OCI-LY3 (cell line): ENCODE results near the gene AGRN.

Source experiments
- H2AFZ ChIP-seq: fragments of 200-600, 300-600 bp; shearing (Covaris generic); 2 replicates; pipeline ENCODE4 v1.6.0; 2014; ENCODE audit warnings: antibody characterized with exemption, low read depth, low read length
- H3K27ac ChIP-seq: fragments of 200-600, 300-600 bp; sonication (generic); 2 replicates; pipeline ENCODE4 v1.5.1; 2014; ENCODE audit warnings: mild to moderate bottlenecking, low read length, moderate library complexity, mixed read lengths
- H3K27me3 ChIP-seq: fragments of 200-600, 300-600 bp; sonication (generic); 2 replicates; pipeline ENCODE4 v1.6.1; 2014; ENCODE audit warnings: low read depth, low read length, mixed read lengths
- H3K36me3 ChIP-seq: fragments of 200-600, 300-600 bp; sonication (generic); replicated peaks from 2 replicates; pipeline ENCODE3; 2014; ENCODE audit warnings: low read depth, low read length, mixed read lengths
- H3K4me1 ChIP-seq: fragments of 300-600, 200-600 bp; sonication (generic); 2 replicates; pipeline ENCODE4 v1.6.1; 2014; ENCODE audit warnings: low read length, mixed read lengths
- H3K4me2 ChIP-seq: fragments of 200-600, 300-600 bp; sonication (generic); 2 replicates; pipeline ENCODE4 v1.6.1; 2014; ENCODE audit warnings: low read length, mixed read lengths
- H3K4me3 ChIP-seq: fragments of 300-600, 200-600 bp; sonication (generic); 2 replicates; pipeline ENCODE4 v1.5.1; 2014; ENCODE audit warnings: antibody characterized with exemption, mild to moderate bottlenecking, low read length, moderate library complexity
- H3K79me2 ChIP-seq: fragments of 300-600, 200-600 bp; shearing (Covaris generic); 2 replicates; pipeline ENCODE4 v1.6.1; 2014; ENCODE audit warnings: mild to moderate bottlenecking, low read length, mixed read lengths
- H3K9ac ChIP-seq: fragments of 300-600, 200-600 bp; shearing (Covaris generic); 2 replicates; pipeline ENCODE4 v1.6.0; 2014; ENCODE audit warnings: mild to moderate bottlenecking, low read length, moderate library complexity
- H3K9me3 ChIP-seq: fragments of 200-600, 300-600 bp; shearing (Covaris generic); 2 replicates; pipeline ENCODE4 v1.6.1; 2014; ENCODE audit warnings: low read length, mixed read lengths; ENCODE audit not compliant: insufficient read depth
- H4K20me1 ChIP-seq: fragments of 200-600, 300-600 bp; sonication (generic); 2 replicates; pipeline ENCODE4 v1.6.1; 2016; ENCODE audit warnings: low read length, mixed read lengths; ENCODE audit not compliant: insufficient read depth
- EZH2phosphoT487 ChIP-seq: fragments of 200-600 bp; shearing (Covaris generic); IDR thresholded peaks from 2 replicates; pipeline ENCODE4 v1.6.1; 2018; ENCODE audit warnings: antibody characterized with exemption, mixed run types, low read depth
- TF ChIP-seq, protein P1 (sequence below): fragments of 200-600, 300-600 bp; sonication (generic); IDR thresholded peaks from 2 replicates; pipeline ENCODE4 v1.5.1; 2014; ENCODE audit warnings: antibody characterized with exemption, low read length, low read depth

Gene AGRN

DNA sequence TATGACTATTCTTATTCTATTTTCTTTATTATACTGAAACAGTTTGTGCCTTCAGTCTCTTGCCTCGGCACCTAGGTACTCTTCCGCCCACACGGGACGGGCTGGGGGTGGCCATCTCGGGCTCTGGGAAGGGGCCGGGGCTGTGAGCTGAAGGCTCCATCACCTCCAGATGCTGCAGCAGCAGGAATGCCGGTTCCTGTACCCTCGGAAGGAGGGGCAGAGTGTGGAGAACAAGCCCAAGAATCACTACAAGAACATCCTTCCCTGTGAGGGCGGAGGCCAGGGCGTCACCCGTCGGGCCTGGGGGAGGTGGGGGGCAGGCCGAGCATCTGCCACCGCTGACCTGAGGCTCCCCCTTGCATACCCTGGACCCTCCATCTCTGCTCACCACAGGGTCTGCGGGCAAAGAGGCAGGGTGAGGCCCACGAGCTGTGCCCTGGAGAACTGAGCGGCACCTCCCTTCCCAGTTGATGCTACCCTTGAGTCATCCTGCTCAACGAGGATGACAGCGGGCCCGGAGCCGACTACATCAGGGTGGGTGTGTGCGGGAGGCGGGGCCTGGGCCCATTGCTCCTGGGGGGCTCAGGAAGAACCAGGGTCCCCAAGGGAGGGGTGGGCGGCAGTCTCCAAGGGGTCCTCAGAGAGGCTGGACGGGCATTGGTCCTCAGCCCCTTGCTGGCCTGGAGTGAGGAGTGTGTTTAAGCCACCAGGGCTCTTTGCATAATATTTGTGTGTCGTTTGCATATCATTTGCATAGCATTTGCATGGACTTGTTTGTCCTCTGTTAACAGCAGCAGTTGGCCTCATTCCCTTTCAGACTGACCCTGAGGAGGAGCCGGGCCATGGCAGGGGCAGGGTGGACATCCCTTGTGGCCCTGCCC, 46.7 kb downstream of the AGRN start:
- H3K79me2 ChIP-seq = no peaks in the 10 kb centered on the region
- H3K4me1 ChIP-seq = peaks cover 26% of the 10 kb centered on the region
- H3K27ac ChIP-seq = no peak overlapping the region
- peaks cover 27% of the 10 kb centered on the region for H3K27me3 ChIP-seq
- no peaks in the 10 kb centered on the region for H4K20me1 ChIP-seq
- no peaks in the 10 kb centered on the region for H3K9me3 ChIP-seq
- no peak overlapping the region for H3K4me2 ChIP-seq
- no peak overlapping the region for H3K4me3 ChIP-seq
- H3K9ac ChIP-seq = no peak overlapping the region
- TF ChIP-seq EZH2phosphoT487 = no peak
- TF ChIP-seq, protein P1, sequence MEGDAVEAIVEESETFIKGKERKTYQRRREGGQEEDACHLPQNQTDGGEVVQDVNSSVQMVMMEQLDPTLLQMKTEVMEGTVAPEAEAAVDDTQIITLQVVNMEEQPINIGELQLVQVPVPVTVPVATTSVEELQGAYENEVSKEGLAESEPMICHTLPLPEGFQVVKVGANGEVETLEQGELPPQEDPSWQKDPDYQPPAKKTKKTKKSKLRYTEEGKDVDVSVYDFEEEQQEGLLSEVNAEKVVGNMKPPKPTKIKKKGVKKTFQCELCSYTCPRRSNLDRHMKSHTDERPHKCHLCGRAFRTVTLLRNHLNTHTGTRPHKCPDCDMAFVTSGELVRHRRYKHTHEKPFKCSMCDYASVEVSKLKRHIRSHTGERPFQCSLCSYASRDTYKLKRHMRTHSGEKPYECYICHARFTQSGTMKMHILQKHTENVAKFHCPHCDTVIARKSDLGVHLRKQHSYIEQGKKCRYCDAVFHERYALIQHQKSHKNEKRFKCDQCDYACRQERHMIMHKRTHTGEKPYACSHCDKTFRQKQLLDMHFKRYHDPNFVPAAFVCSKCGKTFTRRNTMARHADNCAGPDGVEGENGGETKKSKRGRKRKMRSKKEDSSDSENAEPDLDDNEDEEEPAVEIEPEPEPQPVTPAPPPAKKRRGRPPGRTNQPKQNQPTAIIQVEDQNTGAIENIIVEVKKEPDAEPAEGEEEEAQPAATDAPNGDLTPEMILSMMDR = no peak
- no peak overlapping the region for H2AFZ ChIP-seq
- no peaks in the 10 kb centered on the region for H3K36me3 ChIP-seq

DNA sequence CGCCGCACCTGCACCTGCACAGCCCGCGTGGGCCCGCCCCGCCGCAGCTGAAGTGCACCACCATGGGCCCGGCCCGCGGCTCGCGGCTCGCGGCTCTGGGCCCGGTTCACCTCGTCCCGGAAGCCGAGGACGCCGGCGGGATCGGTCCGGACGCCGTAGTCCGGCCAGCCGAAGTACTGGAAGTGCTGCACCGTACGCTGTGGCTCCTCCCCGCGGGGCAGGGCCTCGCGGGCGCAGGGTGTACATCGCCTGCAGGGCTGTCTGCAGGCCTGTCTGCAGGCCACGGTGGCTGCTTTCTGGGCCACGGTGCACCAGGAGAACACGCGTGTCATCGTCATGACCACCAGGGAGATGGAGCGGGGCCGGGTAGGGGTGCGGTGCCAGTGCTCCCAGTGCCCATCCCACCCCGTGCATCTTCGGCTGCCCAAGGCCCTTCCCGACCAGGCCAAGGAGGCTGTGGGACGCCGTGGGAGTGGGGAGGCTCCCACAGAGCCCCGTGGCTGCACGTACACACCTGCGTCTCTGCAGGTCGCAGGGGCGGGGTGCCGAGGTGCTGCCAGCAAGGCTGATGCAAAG, 47.5 kb downstream of the AGRN start:
- Histone ChIP-seq H2AFZ (no peak overlapping the region), H3K27me3 (peaks cover 22% of the 10 kb centered on the region), H3K4me1 (peaks cover 26% of the 10 kb centered on the region), H3K4me2 (no peak overlapping the region), H3K9me3 (no peaks in the 10 kb centered on the region), H4K20me1 (no peaks in the 10 kb centered on the region), H3K4me3 (no peak overlapping the region), H3K27ac (no peak overlapping the region), H3K9ac (no peak overlapping the region), H3K36me3 (no peaks in the 10 kb centered on the region), H3K79me2 (no peaks in the 10 kb centered on the region)
- TF ChIP-seq EZH2phosphoT487 = no peak
- TF ChIP-seq, protein P1 = no peak

DNA sequence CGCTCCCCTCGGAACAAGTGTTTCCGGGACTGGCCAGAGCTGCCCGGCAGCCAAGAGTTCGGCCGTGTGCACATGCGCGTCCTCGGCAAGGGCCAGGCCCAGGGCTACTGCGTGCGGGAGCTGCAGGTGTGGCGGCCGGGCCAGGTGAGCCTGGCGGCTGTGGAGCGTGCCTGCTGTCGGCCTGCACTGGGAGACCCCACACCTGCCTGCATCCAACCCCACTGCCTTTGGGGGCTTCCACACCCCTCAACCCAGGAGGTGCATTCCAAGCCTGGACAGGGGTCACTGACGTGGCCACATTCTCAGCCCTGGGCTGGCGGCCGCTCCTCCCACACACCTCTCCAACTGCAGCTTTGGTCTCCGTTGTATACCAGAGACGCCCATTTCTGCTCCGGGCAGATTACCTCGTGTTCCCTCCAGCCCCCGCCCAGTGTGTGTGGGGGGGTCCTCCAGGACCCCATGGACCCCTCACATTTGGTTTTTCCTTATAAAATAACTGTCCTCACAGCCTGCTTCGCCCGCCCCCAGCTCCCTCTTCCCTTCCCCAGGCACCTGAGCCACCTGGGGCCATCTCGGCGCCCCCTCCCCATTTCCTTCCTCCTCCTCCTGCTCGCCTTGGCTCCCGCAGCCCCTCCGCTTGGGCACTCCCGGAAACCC, 48.1 kb downstream of the AGRN start:
- Histone ChIP-seq H3K36me3 (no peaks in the 10 kb centered on the region), H3K27ac (no peak overlapping the region), H3K4me2 (no peak overlapping the region), H3K9me3 (no peaks in the 10 kb centered on the region), H3K4me1 (peaks cover 26% of the 10 kb centered on the region), H3K4me3 (no peak overlapping the region), H3K27me3 (peaks cover 16% of the 10 kb centered on the region), H3K79me2 (no peaks in the 10 kb centered on the region), H3K9ac (no peak overlapping the region), H4K20me1 (no peaks in the 10 kb centered on the region), H2AFZ (no peak overlapping the region)
- no peak for TF ChIP-seq EZH2phosphoT487
- TF ChIP-seq, protein P1 = no peak

DNA sequence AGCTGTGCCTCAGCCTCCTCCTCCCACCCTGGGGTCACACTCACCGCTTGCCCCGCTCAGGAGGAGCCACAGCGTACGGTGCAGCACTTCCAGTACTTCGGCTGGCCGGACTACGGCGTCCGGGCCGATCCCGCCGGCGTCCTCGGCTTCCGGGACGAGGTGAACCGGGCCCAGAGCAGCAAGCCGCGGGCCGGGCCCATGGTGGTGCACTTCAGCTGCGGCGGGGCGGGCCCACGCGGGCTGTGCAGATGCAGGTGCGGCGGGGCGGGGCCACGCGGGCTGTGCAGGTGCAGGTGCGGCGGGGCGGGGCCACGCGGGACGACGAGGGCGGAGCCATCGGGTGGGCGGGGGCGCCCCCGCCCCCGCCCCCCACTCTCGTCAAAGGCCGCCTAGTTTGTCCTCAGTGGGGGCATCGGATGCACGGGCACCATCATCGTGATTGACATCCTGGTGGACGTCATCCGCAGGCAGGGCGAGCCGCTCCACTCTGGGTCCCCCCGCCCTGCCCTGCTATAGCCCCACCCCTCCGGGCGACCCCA, 48.7 kb downstream of the AGRN start:
- Histone ChIP-seq H3K79me2 (no peaks in the 10 kb centered on the region), H3K4me2 (no peak overlapping the region), H3K27me3 (peaks cover 11% of the 10 kb centered on the region; the same call in 1 of the 2 replicates), H2AFZ (no peak overlapping the region), H3K9ac (no peak overlapping the region), H3K9me3 (no peaks in the 10 kb centered on the region), H3K4me1 (peaks cover 20% of the 10 kb centered on the region), H3K36me3 (no peaks in the 10 kb centered on the region), H4K20me1 (no peaks in the 10 kb centered on the region), H3K27ac (no peak overlapping the region), H3K4me3 (no peak overlapping the region)
- TF ChIP-seq EZH2phosphoT487 = no peak
- TF ChIP-seq, protein P1 = no peak
